GM12864 (cell line): ENCODE results near the gene TADA3.
"Not testable (repeated sequence)": the region's sequence is repeated elsewhere in the genome, so short reads cannot be mapped to it uniquely, and the experiment has no call there.

Source experiments
- DNase-seq: peaks from one replicate; pipeline ENCODE4 v3.0.0-alpha.2; 2011; ENCODE audit warnings: low read depth
- H3K4me3 ChIP-seq: 2 replicates; pipeline ENCODE4 v1.5.1; 2011; ENCODE audit warnings: mild to moderate bottlenecking, low read depth, low read length, control low read depth
- TF ChIP-seq, protein P1 (sequence below): IDR thresholded peaks from 2 replicates; pipeline ENCODE4 v1.5.1; 2011; ENCODE audit warnings: low read depth, mild to moderate bottlenecking, moderate library complexity, low read length, control low read depth, inconsistent platforms; ENCODE audit errors: missing control alignments

The TADA3 gene

DNA sequence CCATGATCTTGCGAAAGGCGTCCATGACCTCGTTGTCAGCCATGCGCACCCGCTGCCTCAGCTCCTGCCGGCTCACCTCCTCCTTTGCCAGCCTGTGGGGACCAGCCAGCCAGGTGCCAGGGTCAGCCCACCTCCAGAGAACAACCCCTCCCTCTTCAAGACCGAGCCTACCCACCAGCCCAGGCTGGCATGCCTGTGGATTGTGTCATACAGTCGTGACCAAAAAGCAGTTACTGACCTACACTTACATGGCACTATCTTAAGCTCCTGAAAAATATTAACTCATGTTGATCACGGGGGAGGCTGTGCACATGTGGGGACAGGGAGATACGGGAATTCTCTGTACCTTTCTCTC lies 11.8 kb downstream of the TADA3 start:
- no peak for DNase-seq
- TF ChIP-seq, protein P1, sequence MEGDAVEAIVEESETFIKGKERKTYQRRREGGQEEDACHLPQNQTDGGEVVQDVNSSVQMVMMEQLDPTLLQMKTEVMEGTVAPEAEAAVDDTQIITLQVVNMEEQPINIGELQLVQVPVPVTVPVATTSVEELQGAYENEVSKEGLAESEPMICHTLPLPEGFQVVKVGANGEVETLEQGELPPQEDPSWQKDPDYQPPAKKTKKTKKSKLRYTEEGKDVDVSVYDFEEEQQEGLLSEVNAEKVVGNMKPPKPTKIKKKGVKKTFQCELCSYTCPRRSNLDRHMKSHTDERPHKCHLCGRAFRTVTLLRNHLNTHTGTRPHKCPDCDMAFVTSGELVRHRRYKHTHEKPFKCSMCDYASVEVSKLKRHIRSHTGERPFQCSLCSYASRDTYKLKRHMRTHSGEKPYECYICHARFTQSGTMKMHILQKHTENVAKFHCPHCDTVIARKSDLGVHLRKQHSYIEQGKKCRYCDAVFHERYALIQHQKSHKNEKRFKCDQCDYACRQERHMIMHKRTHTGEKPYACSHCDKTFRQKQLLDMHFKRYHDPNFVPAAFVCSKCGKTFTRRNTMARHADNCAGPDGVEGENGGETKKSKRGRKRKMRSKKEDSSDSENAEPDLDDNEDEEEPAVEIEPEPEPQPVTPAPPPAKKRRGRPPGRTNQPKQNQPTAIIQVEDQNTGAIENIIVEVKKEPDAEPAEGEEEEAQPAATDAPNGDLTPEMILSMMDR: no peak
- no peak overlapping the region for H3K4me3 ChIP-seq

DNA sequence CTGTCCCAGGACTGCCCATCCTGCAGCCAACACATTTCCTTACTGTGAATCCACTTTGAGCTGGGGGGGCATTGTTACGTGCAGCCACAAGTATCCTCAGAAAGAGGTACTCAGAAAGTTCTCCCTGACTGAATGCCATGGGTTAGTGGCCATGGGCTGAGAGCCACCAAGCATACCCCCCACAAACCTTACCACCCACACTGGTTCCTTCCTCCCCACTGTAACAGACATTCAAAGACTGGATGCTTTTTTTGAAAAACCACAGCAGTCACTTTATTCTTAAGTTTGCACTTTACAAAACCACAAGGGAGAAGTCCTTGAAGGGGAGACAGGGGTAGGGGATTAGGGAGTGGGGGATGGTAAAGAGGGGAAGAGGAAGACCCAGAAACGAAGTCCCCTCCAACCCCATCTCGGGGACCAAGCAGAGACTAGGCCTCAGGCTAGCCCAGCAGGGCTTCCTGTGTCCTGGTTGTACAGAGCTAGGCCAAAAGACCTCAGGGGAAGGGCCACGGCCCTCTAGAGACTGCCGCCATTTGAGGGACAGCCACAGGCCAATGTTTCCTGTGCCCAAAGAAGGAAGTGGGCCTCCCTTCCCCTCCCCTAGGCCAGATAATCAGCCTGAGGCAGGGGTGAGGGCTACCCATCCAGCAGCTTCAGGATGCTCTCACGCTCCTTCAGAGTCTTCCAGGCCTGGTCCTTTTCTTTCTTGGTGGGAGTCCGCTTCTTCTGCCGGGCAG lies 12.4 kb downstream of the TADA3 start:
- DNase-seq: peak; percentile 36
- H3K4me3 ChIP-seq: no peak overlapping the region
- TF ChIP-seq, protein P1: no peak

DNA sequence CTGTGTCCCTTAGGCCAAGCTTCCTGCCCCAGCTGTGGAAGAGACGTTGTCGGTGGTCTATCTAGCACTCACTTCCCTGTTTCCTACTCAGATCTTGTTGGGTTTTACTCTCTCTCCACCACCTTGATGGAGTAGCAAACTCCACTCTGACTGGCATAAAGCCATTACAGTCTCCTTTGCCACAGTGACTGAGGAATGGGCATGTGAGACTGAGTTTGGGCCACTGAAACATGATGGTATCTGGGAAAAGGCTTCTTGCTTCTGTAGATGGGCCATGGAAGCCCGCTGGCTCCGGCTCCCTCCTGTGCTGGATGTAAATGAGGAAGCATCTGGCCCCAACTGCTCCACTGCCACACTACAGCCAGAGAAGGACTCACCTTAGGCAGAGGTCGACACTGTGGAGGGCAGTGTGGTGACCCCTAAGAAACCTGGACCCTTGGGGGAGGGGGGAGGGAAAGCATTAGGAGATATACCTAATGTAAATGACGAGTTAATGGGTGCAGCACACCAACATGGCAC lies 13.1 kb downstream of the TADA3 start:
- TF ChIP-seq, protein P1: no peak
- H3K4me3 ChIP-seq: no peak overlapping the region
- DNase-seq: no peak

DNA sequence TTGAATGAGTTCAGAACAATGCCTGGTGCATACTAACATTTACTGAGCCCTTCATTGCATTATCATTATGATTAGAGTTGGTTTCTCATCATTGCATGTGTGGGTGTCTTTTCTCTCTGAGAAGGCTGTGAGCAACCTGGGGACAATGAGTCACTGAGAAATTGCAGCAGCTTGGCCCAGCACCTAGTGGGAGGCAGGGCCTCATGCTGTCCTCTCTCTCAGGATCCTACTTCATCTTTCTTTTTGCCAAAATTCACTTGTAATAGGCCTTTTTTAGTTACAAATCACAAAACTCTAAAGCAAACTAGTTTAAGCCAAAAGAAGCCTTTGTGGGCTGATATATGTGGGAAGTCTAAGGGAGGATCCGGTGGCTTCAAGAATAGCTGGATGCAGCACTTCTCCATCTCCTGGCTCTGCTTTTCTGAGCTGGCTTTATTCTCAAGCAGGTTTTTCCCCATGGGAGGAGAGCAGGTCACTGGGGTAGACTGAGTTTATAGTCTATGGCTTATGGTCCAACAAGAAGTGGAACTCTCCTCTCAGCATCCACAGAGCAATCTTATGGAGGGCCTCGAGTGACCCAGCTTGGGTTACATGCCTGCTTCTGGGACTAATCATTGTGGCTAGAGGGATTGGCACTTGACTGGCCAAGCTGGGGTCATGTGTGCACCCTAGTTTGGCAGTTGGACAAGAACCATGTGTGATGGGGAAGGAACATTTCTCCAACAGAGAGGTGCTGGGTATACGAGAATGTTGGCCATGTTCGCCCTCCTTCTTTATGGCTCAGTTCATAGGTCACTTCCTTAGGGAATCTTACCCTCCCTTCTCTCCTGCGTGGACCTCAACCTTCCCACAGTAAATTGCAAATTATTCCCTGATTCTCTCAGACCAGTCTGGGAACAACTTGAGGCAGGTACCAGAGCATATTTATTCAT lies 13.9 kb downstream of the TADA3 start:
- DNase-seq: no peak

DNA sequence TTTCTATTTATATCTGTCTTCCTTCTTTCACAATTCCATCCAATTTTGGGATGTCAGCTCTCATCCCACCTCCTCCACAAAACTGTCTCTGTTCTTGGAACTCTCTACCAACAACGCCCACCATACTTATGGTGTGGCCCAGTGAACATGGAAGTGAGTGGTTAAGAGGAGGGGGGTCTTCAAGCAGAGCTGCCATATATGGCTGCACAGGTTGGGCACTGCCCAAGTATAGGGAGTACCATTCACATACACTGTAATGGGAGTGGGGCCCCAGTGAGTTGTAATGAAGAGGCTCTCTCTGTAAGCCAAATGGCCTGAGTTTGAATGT lies 14.6 kb downstream of the TADA3 start:
- H3K4me3 ChIP-seq: no peak overlapping the region
- TF ChIP-seq, protein P1: no peak

More for the DNA sequence above, 13.9 kb downstream of the TADA3 start:
- TF ChIP-seq, protein P1: no peak
- no peak overlapping the region for H3K4me3 ChIP-seq

DNA sequence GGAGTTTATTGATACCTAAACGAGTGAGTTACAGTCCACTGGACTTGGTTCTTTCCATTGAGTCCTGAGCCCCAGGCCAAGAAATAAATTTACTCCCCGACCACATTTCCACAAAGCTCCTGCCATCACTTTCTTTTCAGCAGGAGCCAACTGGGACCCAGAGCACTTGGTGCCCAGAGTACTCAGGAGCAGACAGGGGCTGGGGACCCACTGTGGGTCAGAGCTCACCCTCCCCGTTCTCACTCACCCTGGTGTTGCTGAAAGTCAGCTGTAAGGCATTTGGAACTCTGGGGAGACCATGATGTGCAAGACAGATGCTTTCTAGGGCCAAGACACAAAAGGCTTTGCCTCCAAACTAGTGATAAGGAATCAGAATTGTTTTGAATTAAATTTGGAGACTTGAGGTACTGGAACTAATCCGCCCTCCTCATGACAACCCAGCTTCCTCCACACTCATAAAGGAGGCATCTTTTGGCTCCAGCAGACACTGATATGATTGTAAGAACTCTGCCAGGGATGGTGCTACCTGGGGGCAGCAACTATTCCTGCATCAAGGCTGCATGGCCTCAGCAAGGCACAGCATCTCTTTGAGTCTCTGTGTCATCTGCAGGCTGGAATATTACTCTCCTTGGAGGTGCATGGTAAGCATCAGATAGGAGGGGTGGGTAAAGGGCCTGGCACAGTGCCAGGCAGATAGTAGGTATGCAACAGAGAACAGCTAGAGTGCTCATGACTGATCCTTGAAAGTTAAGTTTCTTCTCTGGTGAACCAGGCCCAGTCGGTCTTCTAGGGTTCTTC lies 15.2 kb downstream of the TADA3 start:
- TF ChIP-seq, protein P1: no peak
- no peak for DNase-seq
- no peak overlapping the region for H3K4me3 ChIP-seq

More for the DNA sequence above, 14.6 kb downstream of the TADA3 start:
- no peak for DNase-seq

DNA sequence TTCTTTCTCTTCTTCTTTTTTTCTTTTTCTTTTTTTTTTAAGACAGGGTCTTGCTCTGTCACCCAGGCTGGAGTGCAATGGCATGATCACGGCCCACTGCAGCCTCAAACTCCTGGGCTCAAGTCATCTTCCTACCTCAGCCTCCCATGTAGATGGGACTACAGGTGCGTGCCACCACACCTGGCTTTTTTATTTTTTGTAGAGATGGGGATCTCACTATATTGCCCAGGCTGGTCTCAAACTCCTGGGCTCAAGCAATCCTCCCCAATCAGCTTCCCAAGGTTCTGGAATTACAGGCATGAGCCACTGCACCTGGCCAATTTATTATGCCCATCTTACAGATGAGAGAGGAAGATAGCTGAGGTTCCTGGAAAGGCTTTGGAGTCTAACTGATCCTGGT lies 21.3 kb downstream of the TADA3 start:
- not testable (repeated sequence) for H3K4me3 ChIP-seq, DNase-seq
